Activated CD4-positive, alpha-beta T cell treated with anti-CD3 and anti-CD28 coated beads, Interleukin-10, Interleukin-2, amounts not matched to agents 100 ng/mL and 50 ng/mL, durations not matched to agents 16 hours and 8 hours (primary cell): ENCODE results near the gene NAV2.

ENCODE experiments used
- DNase-seq: peaks from one replicate; pipeline ENCODE4 v3.0.0-alpha.2; 2020

NAV2 gene

GRCh38 chr11:19721176-19721575 lies 8.5 kb downstream of the NAV2 start:
- no peak for DNase-seq

- no peak for DNase-seq
Measured at GRCh38 chr11:19722702-19723101, 10.1 kb downstream of the NAV2 start.

GRCh38 chr11:19723572-19724342 lies 11.1 kb downstream of the NAV2 start:
- DNase-seq, result peak; percentile 75

- DNase-seq, result no peak
Measured at GRCh38 chr11:19724765-19725164, 12.1 kb downstream of the NAV2 start.

DNA sequence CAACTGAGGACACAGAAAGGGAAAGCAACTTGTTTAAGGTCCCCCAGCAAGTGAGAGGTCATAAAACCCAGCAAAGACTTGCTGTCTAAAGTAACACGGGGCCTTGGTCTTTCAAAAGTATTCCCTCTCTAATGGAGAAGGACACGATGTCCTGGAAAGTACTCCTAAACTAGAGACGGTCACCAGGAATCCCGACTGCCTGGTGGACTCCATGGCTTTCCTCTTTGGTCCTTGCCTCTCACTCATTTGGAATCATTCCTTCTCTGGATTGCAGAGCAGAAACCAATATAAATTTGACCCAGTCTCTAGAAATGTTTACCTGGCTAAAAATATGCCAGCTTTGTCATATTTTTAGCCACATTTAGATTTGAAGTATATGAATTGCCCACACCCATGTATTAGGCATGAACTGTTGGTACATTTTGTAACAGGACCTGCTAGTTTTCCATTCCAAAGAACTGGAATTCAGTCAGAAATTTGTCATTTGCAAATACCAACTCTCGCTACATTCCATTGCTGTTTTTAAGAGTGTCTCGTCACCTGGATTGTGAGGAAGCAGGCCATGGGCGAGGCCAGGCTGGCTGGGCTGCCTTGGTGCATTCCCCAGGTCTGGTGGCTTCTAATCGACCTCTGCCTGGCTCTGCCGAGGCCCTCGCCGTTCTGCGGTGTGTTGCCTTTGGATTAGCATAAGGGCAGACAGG lies 12.9 kb downstream of the NAV2 start:
- no peak for DNase-seq

DNA sequence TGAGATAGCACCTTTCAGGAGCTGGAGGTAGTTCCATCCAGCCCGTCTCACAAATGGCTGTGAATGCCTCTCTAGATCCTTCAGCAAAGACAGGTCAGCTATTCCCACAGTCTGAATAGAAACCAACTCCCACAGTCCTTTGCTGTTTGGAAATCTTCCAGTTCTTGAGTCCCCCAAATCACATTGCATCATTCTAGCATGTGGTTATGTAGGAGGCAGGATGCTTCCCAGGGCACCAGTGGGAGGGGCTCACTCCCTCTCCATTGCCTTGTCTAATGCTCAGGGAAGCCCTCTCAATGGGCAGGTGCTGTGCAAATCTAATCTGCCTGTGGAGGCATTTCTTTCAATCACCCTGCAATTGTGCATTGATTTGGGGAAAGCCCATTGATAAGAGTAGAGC lies 14.6 kb downstream of the NAV2 start:
- no peak for DNase-seq

- DNase-seq, result no peak
Measured at GRCh38 chr11:19728436-19728835, 15.8 kb downstream of the NAV2 start.

DNA sequence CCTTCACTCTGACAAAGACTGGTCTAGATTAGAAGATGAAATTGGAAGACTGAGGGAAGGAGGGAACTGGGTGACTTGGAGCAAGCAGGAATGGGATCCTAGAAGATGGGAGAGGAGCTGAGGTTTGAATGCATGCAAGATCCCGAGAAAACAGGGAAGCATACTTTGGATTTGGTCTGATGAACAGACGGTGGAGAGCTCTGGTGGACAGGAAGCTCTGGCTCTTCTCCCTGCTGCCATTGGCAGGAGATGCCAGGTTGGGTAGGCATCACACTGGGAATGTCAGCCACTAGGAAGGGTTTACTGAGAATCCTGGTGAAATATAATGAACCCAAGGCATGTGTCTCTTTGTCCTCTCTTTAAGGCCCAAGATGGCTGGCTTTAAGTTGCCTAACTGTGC lies 16.5 kb downstream of the NAV2 start:
- no peak for DNase-seq

GRCh38 chr11:19730373-19730772 lies 17.7 kb downstream of the NAV2 start:
- DNase-seq, result no peak

GRCh38 chr11:19734171-19734570 lies 21.5 kb downstream of the NAV2 start:
- no peak for DNase-seq

- no peak for DNase-seq
Measured at GRCh38 chr11:19735157-19735908, 22.7 kb downstream of the NAV2 start.

DNA sequence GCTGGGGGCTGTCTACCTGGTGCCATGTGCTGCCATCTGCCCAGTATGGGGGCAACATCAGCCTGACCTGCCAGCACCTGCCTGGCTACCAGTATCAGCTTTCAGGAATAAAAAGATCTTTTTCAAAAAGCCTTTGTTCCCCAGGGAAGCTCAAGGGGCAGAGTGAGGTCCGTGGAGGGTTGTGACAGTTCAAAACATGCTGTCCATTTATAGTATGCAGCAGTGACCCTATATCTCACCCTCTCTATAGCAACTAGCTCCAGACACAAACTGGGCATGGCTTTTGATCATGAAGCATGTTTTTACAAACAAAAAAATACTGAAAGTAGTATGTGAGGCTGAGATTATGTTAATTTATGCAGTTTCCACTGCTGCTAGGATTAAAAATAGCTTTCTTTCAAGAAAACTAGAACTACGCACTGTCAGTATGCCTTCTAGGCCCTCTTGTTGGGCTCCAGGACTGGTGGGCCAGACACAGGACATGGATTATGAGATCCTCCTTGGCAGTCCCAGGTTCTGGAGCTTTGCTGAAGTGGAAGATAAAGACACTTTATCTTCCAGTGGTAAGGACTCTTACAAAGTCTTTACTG lies 23.4 kb downstream of the NAV2 start:
- DNase-seq, result no peak

DNA sequence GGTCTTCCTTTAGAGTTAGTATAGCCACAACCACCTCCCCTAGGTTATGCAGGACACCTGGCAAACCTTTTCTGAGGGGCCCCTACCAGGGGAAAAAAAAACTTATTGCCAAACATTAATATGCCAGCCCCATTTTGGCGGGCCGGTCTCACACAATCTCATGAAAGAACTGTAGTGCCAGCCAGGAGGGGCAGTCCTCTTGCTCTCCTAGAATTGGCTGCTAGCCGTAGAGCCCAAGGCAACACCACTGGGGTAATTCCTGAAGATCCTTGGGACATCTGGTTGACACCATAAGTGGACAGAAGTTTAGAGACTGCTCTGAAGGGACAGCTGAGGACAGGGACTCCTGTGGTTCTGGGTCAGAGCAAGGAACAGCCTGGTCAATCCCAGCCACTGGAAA lies 24.2 kb downstream of the NAV2 start:
- DNase-seq, result no peak

DNA sequence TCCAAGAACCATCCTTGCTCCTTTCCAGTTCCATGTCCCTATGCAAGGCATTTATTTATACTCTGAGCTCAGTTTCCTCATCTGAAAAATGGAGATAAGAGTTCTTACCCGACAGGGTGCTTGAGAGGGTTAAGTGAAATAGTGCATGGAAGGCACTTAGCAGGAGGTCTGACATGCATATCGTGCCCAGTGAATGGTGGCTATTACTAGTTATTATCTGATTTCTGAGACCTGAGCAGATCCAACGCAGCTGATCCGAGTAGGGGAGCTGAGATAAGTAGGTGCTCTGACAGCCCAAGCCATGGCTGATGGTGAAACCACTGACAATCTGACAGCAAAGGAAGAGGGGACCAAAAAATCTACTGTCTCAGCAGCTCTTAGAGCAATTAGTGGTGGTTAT lies 24.9 kb downstream of the NAV2 start:
- no peak for DNase-seq

GRCh38 chr11:19738124-19738523 lies 25.5 kb downstream of the NAV2 start:
- no peak for DNase-seq

DNA sequence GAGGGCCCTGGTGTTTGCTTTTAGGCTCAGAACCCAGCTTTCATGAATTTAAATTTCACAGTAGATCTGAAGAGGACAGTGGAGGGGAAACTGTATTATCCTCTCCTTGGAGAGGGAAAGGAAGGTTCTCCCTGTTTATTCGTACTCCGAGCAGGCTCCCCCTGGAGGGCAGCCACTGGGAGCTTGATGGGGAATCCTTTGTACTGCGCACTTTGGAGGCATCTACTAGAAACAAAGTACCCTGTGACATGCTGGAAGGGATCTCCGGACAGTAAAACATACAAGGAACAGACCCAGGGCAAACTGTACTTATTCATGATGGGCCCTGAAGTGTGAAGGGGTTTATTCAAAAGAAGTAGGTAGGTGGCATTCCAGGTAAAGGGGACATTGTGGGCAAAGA lies 27.2 kb downstream of the NAV2 start:
- DNase-seq, result no peak

- no peak for DNase-seq
Measured at GRCh38 chr11:19740586-19740985, 27.9 kb downstream of the NAV2 start.

GRCh38 chr11:19742588-19743292 lies 30.1 kb downstream of the NAV2 start:
- peak; percentile 71 for DNase-seq

- no peak for DNase-seq
Measured at GRCh38 chr11:19743622-19744021, 31.0 kb downstream of the NAV2 start.

DNA sequence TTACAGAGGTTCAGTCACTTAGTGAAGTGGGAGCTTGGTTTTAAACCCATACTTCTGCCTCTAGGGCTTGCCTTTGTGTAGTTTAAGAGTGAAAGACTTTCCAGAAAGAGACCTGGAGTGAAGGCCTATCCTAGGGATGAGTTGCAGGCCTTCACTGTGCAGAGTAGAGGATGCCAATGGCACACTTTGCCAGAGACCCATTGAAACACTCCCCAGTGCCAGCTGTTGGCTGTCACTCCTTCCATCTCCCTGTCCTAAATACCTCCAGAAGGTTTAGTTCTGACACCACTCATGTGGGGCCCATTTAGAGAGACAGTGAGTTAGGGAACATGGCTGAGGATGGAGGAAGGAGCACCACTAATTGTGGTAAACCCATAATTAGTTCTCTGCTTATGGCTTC lies 31.5 kb downstream of the NAV2 start:
- DNase-seq, result no peak

- no peak for DNase-seq
Measured at GRCh38 chr11:19746086-19746485, 33.4 kb downstream of the NAV2 start.

DNA sequence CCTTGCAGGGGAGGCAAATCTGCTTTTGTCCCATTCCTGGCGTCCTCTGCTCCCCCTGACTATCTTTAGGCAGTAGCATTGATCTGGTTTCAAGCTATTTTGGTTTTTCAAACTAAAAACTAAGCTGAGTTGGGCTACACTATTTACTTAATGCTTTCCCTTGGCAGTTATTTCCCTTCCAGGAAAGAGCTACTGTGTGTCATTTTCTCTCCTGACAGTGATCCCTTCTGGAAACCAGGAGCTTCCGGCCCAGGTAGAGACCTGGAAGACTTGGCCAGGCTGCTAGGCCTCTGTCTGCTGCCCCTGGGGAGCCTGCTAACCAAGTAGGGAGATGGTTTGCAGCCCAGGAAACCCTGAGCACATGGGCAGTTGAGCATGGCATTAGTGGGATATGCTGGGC lies 35.0 kb downstream of the NAV2 start:
- no peak for DNase-seq

- no peak for DNase-seq
Measured at GRCh38 chr11:19751055-19751454, 38.4 kb downstream of the NAV2 start.
